ENCODE measurements around the gene TMPRSS6. TPM values are rescaled to one million over a fixed set of nuclear protein-coding genes. Genes with fewer than 3 reads are reported as not detected.

Gene TMPRSS6
- total and polyA plus RNA-seq, 9 donors, result 0.04 to 2.4 (median 0.33) TPM; not detected in 6

GRCh38 chr22:37082251-37082873 lies 27.2 kb downstream of the TMPRSS6 start:
- DNase-seq, result no peak
- H3K27me3 ChIP-seq, result no peaks in the 10 kb centered on the region
- H3K4me1 ChIP-seq (ENCODE audit: insufficient read depth), result no peaks in the 10 kb centered on the region
- H3K9me3 ChIP-seq, result no peaks in the 10 kb centered on the region
- no peaks in the 10 kb centered on the region for H3K36me3 ChIP-seq
- H3K27ac ChIP-seq, result no peak overlapping the region
- 75 to 82% (median 75%) methylated on average over 10 of the region's 10 CpGs for WGBS, 3 donors
- TF ChIP-seq POLR2A (IDR thresholded peaks at IDR 0.05) (no peak), CTCF (IDR thresholded peaks at IDR 0.05) (no peak), EP300 (IDR thresholded peaks at IDR 0.05) (no peak)
- intact Hi-C loops (cut with DNase I), result no loop called here
- no peak overlapping the region for H3K4me3 ChIP-seq

- DNase-seq, result no peak
- intact Hi-C loops (cut with DNase I), result no loop called here
- WGBS, 3 donors, result 85 to 88% (median 88%) methylated on average over 12 of the region's 12 CpGs
- no peak overlapping the region for H3K4me3 ChIP-seq
- no peak for TF ChIP-seq EP300 (IDR thresholded peaks at IDR 0.05)
- no peak for TF ChIP-seq CTCF (IDR thresholded peaks at IDR 0.05)
- no peak for TF ChIP-seq POLR2A (IDR thresholded peaks at IDR 0.05)
- H3K9me3 ChIP-seq, result no peaks in the 10 kb centered on the region
- no peaks in the 10 kb centered on the region for H3K4me1 ChIP-seq (ENCODE audit: insufficient read depth)
- H3K36me3 ChIP-seq, result no peaks in the 10 kb centered on the region
- no peak overlapping the region for H3K27ac ChIP-seq
- H3K27me3 ChIP-seq, result no peaks in the 10 kb centered on the region
Measured at GRCh38 chr22:37080838-37081237, 28.7 kb downstream of the TMPRSS6 start.

- intact Hi-C loops (cut with DNase I), result no loop called here
- 88 to 93% (median 91%) methylated on average over 6 of the region's 6 CpGs for WGBS, 3 donors
- H3K27me3 ChIP-seq, result no peaks in the 10 kb centered on the region
- no peaks in the 10 kb centered on the region for H3K9me3 ChIP-seq
- no peak overlapping the region for H3K4me3 ChIP-seq
- TF ChIP-seq EP300 (IDR thresholded peaks at IDR 0.05), result no peak
- no peak for TF ChIP-seq POLR2A (IDR thresholded peaks at IDR 0.05)
- no peak for TF ChIP-seq CTCF (IDR thresholded peaks at IDR 0.05)
- DNase-seq, result no peak
- no peaks in the 10 kb centered on the region for H3K36me3 ChIP-seq
- no peak overlapping the region for H3K27ac ChIP-seq
- H3K4me1 ChIP-seq (ENCODE audit: insufficient read depth), result no peaks in the 10 kb centered on the region
Measured at GRCh38 chr22:37080438-37080837, 29.1 kb downstream of the TMPRSS6 start.

- intact Hi-C loops (cut with DNase I), result no loop called here
- no peaks in the 10 kb centered on the region for H3K36me3 ChIP-seq
Measured at GRCh38 chr22:37079668-37080171, 29.8 kb downstream of the TMPRSS6 start.

More at GRCh38 chr22:37079668-37080171, 29.8 kb downstream of the TMPRSS6 start:
- no peak for TF ChIP-seq EP300 (IDR thresholded peaks at IDR 0.05)
- no peak for TF ChIP-seq POLR2A (IDR thresholded peaks at IDR 0.05)
- TF ChIP-seq CTCF (IDR thresholded peaks at IDR 0.05), result no peak
- 70 to 77% (median 77%) methylated on average over 15 of the region's 15 CpGs for WGBS, 3 donors
- Histone ChIP-seq H3K4me1 (ENCODE audit: insufficient read depth) (no peaks in the 10 kb centered on the region), H3K4me3 (no peak overlapping the region), H3K9me3 (no peaks in the 10 kb centered on the region), H3K27me3 (no peaks in the 10 kb centered on the region), H3K27ac (no peak overlapping the region)
- no peak for DNase-seq
